ENCODE measurements around the gene SEC61B.

Gene SEC61B

GRCh38 chr9:99221621-99222415, at the start of gene SEC61B, which contains the start of gene ALG2:
TSS of gene SEC61B (plus strand) at chr9:99222282. CDS start at chr9:99222364, 82 bp downstream.
TSS of gene ALG2 (minus strand) at chr9:99221942. CDS start at chr9:99221894, 48 bp downstream.
- peak; percentile 94 for DNase-seq (ENCODE audit: low spot score)

- DNase-seq (ENCODE audit: low spot score) = peak; percentile 41
These were observed 48.2 kb upstream of the SEC61B start for GRCh38 chr9:99173570-99174504.

GRCh38 chr9:99176527-99177013, 45.5 kb upstream of the SEC61B start:
- no peak for DNase-seq (ENCODE audit: low spot score)

GRCh38 chr9:99177576-99178366, 44.3 kb upstream of the SEC61B start:
- DNase-seq (ENCODE audit: low spot score) = no peak

GRCh38 chr9:99178912-99179872, 42.9 kb upstream of the SEC61B start:
- no peak for DNase-seq (ENCODE audit: low spot score)

GRCh38 chr9:99180199-99180598, 41.9 kb upstream of the SEC61B start:
- no peak for DNase-seq (ENCODE audit: low spot score)

GRCh38 chr9:99180662-99181061, 41.4 kb upstream of the SEC61B start:
- no peak for DNase-seq (ENCODE audit: low spot score)

GRCh38 chr9:99181206-99181605, 40.9 kb upstream of the SEC61B start:
- DNase-seq (ENCODE audit: low spot score) = no peak

- DNase-seq (ENCODE audit: low spot score) = no peak
These were observed 40.5 kb upstream of the SEC61B start for GRCh38 chr9:99181621-99182020.

- DNase-seq (ENCODE audit: low spot score) = no peak
These were observed 39.7 kb upstream of the SEC61B start for GRCh38 chr9:99182356-99182755.

GRCh38 chr9:99183616-99184015, 38.5 kb upstream of the SEC61B start:
- DNase-seq (ENCODE audit: low spot score) = no peak

GRCh38 chr9:99184110-99184474, 38.0 kb upstream of the SEC61B start:
- DNase-seq (ENCODE audit: low spot score) = no peak

- peak; percentile 89 for DNase-seq (ENCODE audit: low spot score)
These were observed 37.4 kb upstream of the SEC61B start for GRCh38 chr9:99184475-99185347.

- no peak for DNase-seq (ENCODE audit: low spot score)
These were observed 36.8 kb upstream of the SEC61B start for GRCh38 chr9:99185348-99185632.

- DNase-seq (ENCODE audit: low spot score) = no peak
These were observed 36.1 kb upstream of the SEC61B start for GRCh38 chr9:99185934-99186333.

- DNase-seq (ENCODE audit: low spot score) = no peak
These were observed 34.8 kb upstream of the SEC61B start for GRCh38 chr9:99187311-99187710.

GRCh38 chr9:99189186-99189585, 32.9 kb upstream of the SEC61B start:
- no peak for DNase-seq (ENCODE audit: low spot score)

- no peak for DNase-seq (ENCODE audit: low spot score)
These were observed 32.0 kb upstream of the SEC61B start for GRCh38 chr9:99189887-99190596.

- DNase-seq (ENCODE audit: low spot score) = no peak
These were observed 31.3 kb upstream of the SEC61B start for GRCh38 chr9:99190597-99191283.
